ENCODE results near the gene MTFR2.

GRCh38 chr6:136181861-136182260 lies 68.2 kb downstream of the MTFR2 start:
- TF ChIP-seq POLR2A (IDR thresholded peaks at IDR 0.05): no peak
- TF ChIP-seq CTCF (IDR thresholded peaks at IDR 0.05): no peak
- no peak for TF ChIP-seq POLR2AphosphoS5 (IDR thresholded peaks at IDR 0.05)
